Breast epithelium (tissue), 3 donors: ENCODE results near the gene RNF41.

Source experiments
- POLR2A ChIP-seq: fragments of 450-650 bp; IDR thresholded peaks from one replicate; pipeline ENCODE4 v1.6.1; 2016; ENCODE audit warnings: antibody characterized with exemption, mild to moderate bottlenecking, moderate library complexity
- POLR2AphosphoS5 ChIP-seq, 3 donors: sonication (generic); formaldehyde crosslinking; IDR thresholded peaks; one replicate each; pipeline ENCODE4 v1.6.1; 2017; ENCODE audit warnings: antibody characterized with exemption in 3 of 3

GRCh38 chr12:56206452-56207166 lies 15.1 kb downstream of the RNF41 start:
- TF ChIP-seq POLR2A (no peak), POLR2AphosphoS5 (IDR thresholded peaks at IDR 0.05) (no peak)
